ENCODE measurements around the gene PANX2.
"Not testable (repeated sequence)": the region's sequence is repeated elsewhere in the genome, so short reads cannot be mapped to it uniquely, and the experiment has no call there.

PANX2 gene

GRCh38 chr22:50170453-50171318, at the start of gene PANX2:
Gene PANX2 (plus strand): TSS chr22:50170731. CDS start chr22:50170731, 0 bp downstream.
- no peak for DNase-seq

GRCh38 chr22:50121202-50121740, 49.3 kb upstream of the PANX2 start:
- no peak for DNase-seq

- DNase-seq: no peak
These were observed 47.4 kb upstream of the PANX2 start for GRCh38 chr22:50123119-50123518.

GRCh38 chr22:50125029-50125428, 45.5 kb upstream of the PANX2 start:
- no peak for DNase-seq

GRCh38 chr22:50129121-50129736, 41.3 kb upstream of the PANX2 start:
- no peak for DNase-seq

- no peak for DNase-seq
These were observed 38.6 kb upstream of the PANX2 start for GRCh38 chr22:50131894-50132293.

- DNase-seq: no peak
These were observed 36.0 kb upstream of the PANX2 start for GRCh38 chr22:50134481-50134880.

- no peak for DNase-seq
These were observed 33.9 kb upstream of the PANX2 start for GRCh38 chr22:50136581-50137015.

GRCh38 chr22:50137277-50137676, 33.3 kb upstream of the PANX2 start:
- not testable (repeated sequence) for DNase-seq

- DNase-seq: no peak
These were observed 32.5 kb upstream of the PANX2 start for GRCh38 chr22:50138041-50138440.

- DNase-seq: no peak
These were observed 31.5 kb upstream of the PANX2 start for GRCh38 chr22:50138988-50139387.

- no peak for DNase-seq
These were observed 30.6 kb upstream of the PANX2 start for GRCh38 chr22:50139843-50140415.

- no peak for DNase-seq
These were observed 29.9 kb upstream of the PANX2 start for GRCh38 chr22:50140615-50141014.

GRCh38 chr22:50141462-50141861, 29.1 kb upstream of the PANX2 start:
- DNase-seq: no peak

- no peak for DNase-seq
These were observed 28.6 kb upstream of the PANX2 start for GRCh38 chr22:50141891-50142363.

GRCh38 chr22:50143096-50143495, 27.4 kb upstream of the PANX2 start:
- DNase-seq: no peak

- no peak for DNase-seq
These were observed 26.4 kb upstream of the PANX2 start for GRCh38 chr22:50144005-50144614.

- DNase-seq: no peak
These were observed 24.7 kb upstream of the PANX2 start for GRCh38 chr22:50145721-50146438.

- DNase-seq: no peak
These were observed 23.9 kb upstream of the PANX2 start for GRCh38 chr22:50146439-50147238.

GRCh38 chr22:50147258-50148165, 23.0 kb upstream of the PANX2 start:
- not testable (repeated sequence) for DNase-seq

GRCh38 chr22:50148166-50148500, 22.4 kb upstream of the PANX2 start:
- DNase-seq: no peak

Measured in activated gamma-delta T cell treated with Interleukin-2 at 50 U/mL for 16 hours (primary cell).